H1 (cell line): ENCODE data around the gene PTN. TPM values are rescaled to one million over a fixed set of nuclear protein-coding genes. Genes with fewer than 3 reads are reported as not detected.

ENCODE experiments used
- CTCF ChIA-PET: fragments of 300-600 bp; sonication (Branson Sonifier 250); formaldehyde crosslinking; loops from one replicate; lab custom pipeline; 2021; ENCODE audit not compliant: partially characterized antibody; lab: Charles Lee
- POLR2A ChIA-PET: fragments of 300-600 bp; sonication (Branson Sonifier 250); formaldehyde crosslinking; loops from one replicate; lab custom pipeline; 2021; ENCODE audit warnings: inconsistent platforms; ENCODE audit not compliant: partially characterized antibody; lab: Charles Lee
- DNase-seq, 2 experiments: peaks; one replicate each; pipeline versions ENCODE4 v3.0.0 to v3.0.0-alpha.2; 2010 to 2022; ENCODE audit warnings: low spot score in 2 of 2, low read depth in 1 of 2, mixed read lengths in 1 of 2
- FAIRE-seq: peaks from 2 replicates; lab custom pipeline; 2011; peaks lifted over from hg19 to GRCh38; lab: Jason Lieb, UNC
- H2AFZ ChIP-seq: 2 replicates; pipeline ENCODE4 v1.8.1; 2012; ENCODE audit warnings: low read length, inconsistent platforms
- H2AK5ac ChIP-seq: 2 replicates; pipeline ENCODE4 v1.6.1; 2013; ENCODE audit warnings: low read depth, low read length
- H2BK120ac ChIP-seq: replicated peaks from 2 replicates; pipeline ENCODE3; 2013; ENCODE audit warnings: low read depth, low read length, inconsistent platforms
- H2BK12ac ChIP-seq: 2 replicates; pipeline ENCODE4 v1.6.1; 2013; ENCODE audit warnings: low read depth, low read length
- H2BK15ac ChIP-seq: 2 replicates; pipeline ENCODE4 v1.6.1; 2013; ENCODE audit warnings: low read length
- H2BK20ac ChIP-seq: 2 replicates; pipeline ENCODE4 v1.6.1; 2013; ENCODE audit warnings: low read length
- H2BK5ac ChIP-seq: 2 replicates; pipeline ENCODE4 v1.6.1; 2013; ENCODE audit warnings: low read depth, low read length
- H3K14ac ChIP-seq: 2 replicates; pipeline ENCODE4 v1.6.1; 2013; ENCODE audit warnings: inconsistent platforms; ENCODE audit not compliant: insufficient read length
- H3K18ac ChIP-seq: 2 replicates; pipeline ENCODE4 v1.6.1; 2013; ENCODE audit warnings: low read length; ENCODE audit errors: extremely low read depth
- H3K23ac ChIP-seq: 2 replicates; pipeline ENCODE4 v1.6.1; 2013; ENCODE audit warnings: inconsistent platforms; ENCODE audit not compliant: insufficient read length
- H3K23me2 ChIP-seq: 2 replicates; pipeline ENCODE4 v1.6.1; 2013; ENCODE audit warnings: low read depth, low read length
- H3K27ac ChIP-seq: 2 replicates; pipeline ENCODE4 v1.6.1; 2011; ENCODE audit warnings: low read depth, low read length, inconsistent platforms
- H3K27me3 ChIP-seq, 4 experiments: replicated peaks in 1 of 4; 1 replicate in 1 of 4; 2 replicates in 3 of 4; pipeline versions ENCODE4 v1.6.1 to v1.8.1; 2011 to 2013; ENCODE audit warnings: low read length in 3 of 4, mild to moderate bottlenecking in 3 of 4, inconsistent platforms in 2 of 4, mixed read lengths in 2 of 4, moderate library complexity in 1 of 4; ENCODE audit not compliant: control insufficient read depth in 3 of 4, insufficient read depth in 3 of 4; ENCODE audit errors: extremely low read depth in 1 of 4
- H3K36me3 ChIP-seq, 4 experiments: 2 replicates each; pipeline versions ENCODE4 v1.6.1 to v1.8.1; 2011 to 2013; ENCODE audit warnings: mild to moderate bottlenecking in 4 of 4, low read length in 3 of 4, moderate library complexity in 2 of 4, control low read depth in 1 of 4, inconsistent platforms in 1 of 4; ENCODE audit not compliant: insufficient read depth in 4 of 4, control insufficient read depth in 2 of 4
- H3K4ac ChIP-seq: replicated peaks from 2 replicates; pipeline ENCODE3; 2013; ENCODE audit warnings: low read length, low read depth, mixed read lengths, inconsistent platforms; ENCODE audit not compliant: insufficient read length
- H3K4me1 ChIP-seq, 4 experiments: replicated peaks in 1 of 4; 1 replicate in 1 of 4; 2 replicates in 3 of 4; pipeline versions ENCODE4 v1.6.1 to v1.8.1; 2011 to 2013; ENCODE audit warnings: low read length in 3 of 4, inconsistent platforms in 2 of 4, mixed read lengths in 1 of 4; ENCODE audit not compliant: insufficient read depth in 4 of 4, control insufficient read depth in 3 of 4
- H3K4me2 ChIP-seq, 2 experiments: 2 replicates each; pipeline versions ENCODE4 v1.6.1 to v1.8.1; 2011 to 2013; ENCODE audit warnings: low read depth in 2 of 2, low read length in 2 of 2, control low read depth in 1 of 2, inconsistent platforms in 1 of 2, mild to moderate bottlenecking in 1 of 2; ENCODE audit not compliant: insufficient read depth in 1 of 2
- H3K4me3 ChIP-seq, 4 experiments: fragments of 200-600, 300-600 bp in 1 of 4; sonication (generic), shearing (Covaris generic), sonication (Bioruptor Twin) in 1 of 4; 2 replicates each; pipeline versions ENCODE4 v1.5.1 to v1.8.1; 2011 to 2016; ENCODE audit warnings: low read length in 4 of 4, low read depth in 3 of 4, control low read depth in 2 of 4, inconsistent platforms in 2 of 4, mild to moderate bottlenecking in 2 of 4, mixed read lengths in 1 of 4, moderate library complexity in 1 of 4; ENCODE audit not compliant: insufficient read depth in 2 of 4; ENCODE audit errors: extremely low read depth in 1 of 4
- H3K56ac ChIP-seq: replicated peaks from 2 replicates; pipeline ENCODE3; 2013; ENCODE audit warnings: low read depth, mild to moderate bottlenecking, mixed read lengths, low read length, inconsistent platforms; ENCODE audit not compliant: insufficient read length
- H3K79me1 ChIP-seq: 2 replicates; pipeline ENCODE4 v1.6.1; 2013; ENCODE audit warnings: low read depth, low read length, control low read depth
- H3K79me2 ChIP-seq, 2 experiments: 2 replicates each; pipeline versions ENCODE4 v1.6.1 to v1.8.1; 2012 to 2013; ENCODE audit warnings: low read length in 2 of 2, mild to moderate bottlenecking in 2 of 2, inconsistent platforms in 1 of 2; ENCODE audit not compliant: insufficient read depth in 2 of 2, control insufficient read depth in 1 of 2
- H3K9ac ChIP-seq, 4 experiments: replicated peaks in 1 of 4; 1 replicate in 1 of 4; 2 replicates in 3 of 4; pipeline versions ENCODE4 v1.6.1 to v1.8.1; 2011 to 2013; ENCODE audit warnings: low read depth in 3 of 4, low read length in 3 of 4, control low read depth in 2 of 4, mild to moderate bottlenecking in 2 of 4, moderate library complexity in 2 of 4, inconsistent platforms in 1 of 4; ENCODE audit errors: extremely low read depth in 1 of 4
- H3K9me3 ChIP-seq, 2 experiments: 2 replicates each; pipeline versions ENCODE4 v1.6.1 to v1.8.1; 2012 to 2013; ENCODE audit warnings: mild to moderate bottlenecking in 2 of 2, moderate library complexity in 2 of 2, control low read depth in 1 of 2, inconsistent platforms in 1 of 2, low read depth in 1 of 2, low read length in 1 of 2, mixed read lengths in 1 of 2; ENCODE audit not compliant: insufficient read depth in 2 of 2
- H4K20me1 ChIP-seq, 2 experiments: replicated peaks in 1 of 2; 2 replicates each; pipeline versions ENCODE3 to v1.8.1; 2011 to 2013; ENCODE audit warnings: inconsistent platforms in 2 of 2, low read length in 2 of 2, mild to moderate bottlenecking in 1 of 2; ENCODE audit not compliant: insufficient read depth in 2 of 2, control insufficient read depth in 1 of 2
- H4K5ac ChIP-seq: 2 replicates; pipeline ENCODE4 v1.6.1; 2013; ENCODE audit warnings: low read length, low read depth, mixed read lengths, inconsistent platforms; ENCODE audit not compliant: insufficient read length
- H4K8ac ChIP-seq: 2 replicates; pipeline ENCODE4 v1.8.0; 2013; ENCODE audit warnings: mild to moderate bottlenecking, moderate library complexity, low read length, inconsistent platforms; ENCODE audit not compliant: insufficient read depth; ENCODE audit errors: extremely low read depth
- H4K91ac ChIP-seq: replicated peaks from 2 replicates; pipeline ENCODE3; 2013; ENCODE audit warnings: low read length, mixed read lengths, inconsistent platforms; ENCODE audit not compliant: insufficient read length
- ASH2L ChIP-seq: fragments of 200-600, 300-600 bp; sonication (generic); IDR thresholded peaks from one replicate; pipeline ENCODE4 v1.7.1; 2017; ENCODE audit warnings: low read length
- BRCA1 ChIP-seq: IDR thresholded peaks from 2 replicates; pipeline ENCODE4 v1.6.1; 2012; ENCODE audit warnings: low read depth, low read length, improper control_type of control experiment
- GABPA ChIP-seq: IDR thresholded peaks from 2 replicates; pipeline ENCODE4 v1.6.1; 2011; ENCODE audit warnings: mild to moderate bottlenecking, low read length, moderate library complexity, borderline replicate concordance; ENCODE audit not compliant: insufficient read depth
- KDM4A ChIP-seq: IDR thresholded peaks from one replicate; pipeline ENCODE4 v1.7.1; 2012; ENCODE audit warnings: low read depth, mild to moderate bottlenecking, moderate library complexity, low read length, inconsistent platforms; ENCODE audit not compliant: severe bottlenecking
- NANOG ChIP-seq: IDR thresholded peaks from 2 replicates; pipeline ENCODE4 v1.6.1; 2011; ENCODE audit warnings: low read length, low read depth, mild to moderate bottlenecking, inconsistent platforms; ENCODE audit not compliant: insufficient read depth, poor library complexity, severe bottlenecking
- NRF1 ChIP-seq: IDR thresholded peaks from 2 replicates; pipeline ENCODE4 v1.6.1; 2011; ENCODE audit warnings: mild to moderate bottlenecking, low read depth, low read length, improper control_type of control experiment
- SIRT6 ChIP-seq: IDR thresholded peaks from one replicate; pipeline ENCODE4 v1.7.1; 2012; ENCODE audit warnings: low read length, inconsistent platforms
- SUZ12 ChIP-seq: fragments of 200-600 bp; sonication (generic); IDR thresholded peaks from 2 replicates; pipeline ENCODE4 v1.6.1; 2012; ENCODE audit warnings: mild to moderate bottlenecking, inconsistent platforms, low read length, moderate library complexity, mixed read lengths
- TAF1 ChIP-seq: IDR thresholded peaks from 2 replicates; pipeline ENCODE4 v1.6.1; 2011; ENCODE audit warnings: mild to moderate bottlenecking, low read depth, low read length
- TAF7 ChIP-seq: optimal IDR thresholded peaks from 2 replicates; pipeline ENCODE3; 2011; ENCODE audit warnings: low read depth, mild to moderate bottlenecking, inconsistent platforms, low read length, moderate library complexity, borderline replicate concordance
- WGBS, 2 experiments: shearing (Covaris generic) in 1 of 2; methylation state at CpG; one replicate each; pipeline versions ENCODE4 v1.1.6 to v1.1.7; 2013 to 2015; ENCODE audit warnings: low lambda C conversion rate in 2 of 2, mixed read lengths in 2 of 2, inconsistent platforms in 1 of 2, low coverage in 1 of 2, missing lambda C conversion rate in 1 of 2; ENCODE audit not compliant: insufficient replicate concordance in 2 of 2, insufficient coverage in 1 of 2, insufficient read length in 1 of 2; ENCODE audit errors: extremely low coverage in 1 of 2, missing lambda C conversion rate in 1 of 2; 5-methylcytosine and 5-hydroxymethylcytosine counted together
- polyA plus RNA-seq, 7 experiments: library from polyadenylated mRNA; depleted of rRNA in 3 of 7; stranded (reverse) in 5 of 7; unstranded in 2 of 7; fragments of >200 nt in 5 of 7; fragments of 200-250 nt in 2 of 7; gene quantifications; 1 replicate in 5 of 7; 2 replicates in 1 of 7; 4 replicates in 1 of 7; pipeline versions ENCODE4 v1.2.1 to v1.2.3, GENCODE V29; 2011 to 2013; ENCODE audit warnings: missing spikeins in 2 of 7, mixed read lengths in 2 of 7
- total RNA-seq: library from RNA; stranded (reverse); fragmentation: NEBNext Ultra II Directional; extraction: Animal tissue kit (Norgen Biotek cat#: 25700); gene quantifications from 2 replicates; pipeline ENCODE4 v1.2.1, GENCODE V29; 2021
- TF ChIP-seq, protein P1 (sequence below): IDR thresholded peaks from 2 replicates; pipeline ENCODE4 v1.6.1; 2012; ENCODE audit warnings: low read length, inconsistent platforms

The PTN gene
- total and polyA plus RNA-seq, 2 of the 8 experiments (the other 6 are each of a cell fraction or from before 2014, with no cell fraction given): 23.1 to 27.8 TPM

DNA sequence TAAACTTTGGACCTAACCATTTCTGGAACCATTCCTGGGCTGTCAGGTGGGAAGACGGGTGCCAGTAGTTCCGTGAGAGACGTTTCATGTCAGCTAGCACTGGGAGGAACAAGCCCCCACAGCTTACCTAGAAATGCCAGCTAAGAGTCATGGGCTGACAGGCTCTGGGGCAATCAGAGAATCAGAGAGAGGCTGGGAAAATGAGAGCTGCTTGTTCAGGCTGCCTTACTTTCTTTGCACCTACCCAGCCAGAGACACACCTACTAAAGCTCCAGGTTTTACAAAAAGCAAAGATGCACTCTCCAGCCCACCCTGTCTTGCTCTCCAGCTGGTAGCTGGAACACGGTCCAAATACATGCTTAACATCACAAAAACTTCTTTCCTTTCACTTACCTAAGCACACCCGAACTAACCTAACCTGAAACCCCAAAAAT, 688 bp downstream of the PTN start:
- H3K27ac ChIP-seq: peak overlapping the region; percentile 46; the same call in 1 of the 2 replicates
- TF ChIP-seq TAF7: no peak
- TF ChIP-seq SUZ12: no peak
- TF ChIP-seq TAF1: no peak
- no peak for TF ChIP-seq NANOG
- TF ChIP-seq GABPA: no peak
- TF ChIP-seq, protein P1, sequence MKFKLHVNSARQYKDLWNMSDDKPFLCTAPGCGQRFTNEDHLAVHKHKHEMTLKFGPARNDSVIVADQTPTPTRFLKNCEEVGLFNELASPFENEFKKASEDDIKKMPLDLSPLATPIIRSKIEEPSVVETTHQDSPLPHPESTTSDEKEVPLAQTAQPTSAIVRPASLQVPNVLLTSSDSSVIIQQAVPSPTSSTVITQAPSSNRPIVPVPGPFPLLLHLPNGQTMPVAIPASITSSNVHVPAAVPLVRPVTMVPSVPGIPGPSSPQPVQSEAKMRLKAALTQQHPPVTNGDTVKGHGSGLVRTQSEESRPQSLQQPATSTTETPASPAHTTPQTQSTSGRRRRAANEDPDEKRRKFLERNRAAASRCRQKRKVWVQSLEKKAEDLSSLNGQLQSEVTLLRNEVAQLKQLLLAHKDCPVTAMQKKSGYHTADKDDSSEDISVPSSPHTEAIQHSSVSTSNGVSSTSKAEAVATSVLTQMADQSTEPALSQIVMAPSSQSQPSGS: no peak
- no peak for TF ChIP-seq BRCA1
- no peak for TF ChIP-seq NRF1
- no peak for TF ChIP-seq ASH2L
- no peak for TF ChIP-seq KDM4A
- TF ChIP-seq SIRT6: no peak

More for the DNA sequence above, 688 bp downstream of the PTN start:
- H3K18ac ChIP-seq: peak overlapping the region; percentile 91; the same call in 1 of the 2 replicates
- H2AFZ ChIP-seq: peak overlapping the region; percentile 94
- no peak overlapping the region for H3K23ac ChIP-seq
- no peaks in the 10 kb centered on the region; a peak in 1 of 7 replicates for H3K27me3 ChIP-seq
- peak overlapping the region; percentile 93 to 96 for H3K4me2 ChIP-seq
- 0 out of 2 replicates have a peak, but pooled peaks cover 2% of the 10 kb centered on the region for H3K79me1 ChIP-seq
- 0 out of 2 replicates have a peak overlapping the region, but pooled peaks have one; percentile 55 for H2BK20ac ChIP-seq
- peaks cover 9% of the 10 kb centered on the region for H3K23me2 ChIP-seq
- FAIRE-seq (peak; percentile 75), DNase-seq (no peak)
- peaks cover 0 to 8% (median 5%) of the 10 kb centered on the region in 4 experiments; a peak in 5 of 7 replicates for H3K4me1 ChIP-seq
- CTCF ChIA-PET: interaction anchor here (0.7 to 3.6 kb wide), 8 partner anchors 11 to 173 kb away, joined by 3 to 11 read pairs (median 4); no protein-coding TSS in a partner anchor
- H2BK15ac ChIP-seq: no peak overlapping the region
- peaks cover 0 to 11% of the 10 kb centered on the region in 2 experiments; a peak in 1 of 4 replicates for H3K79me2 ChIP-seq
- no peak overlapping the region for H3K56ac ChIP-seq
- peak overlapping the region in 3 of 4 experiments; percentile 76 to 86 (median 81); a peak in 6 of 7 replicates for H3K9ac ChIP-seq
- H2AK5ac ChIP-seq: no peak overlapping the region
- H2BK5ac ChIP-seq: peak overlapping the region; percentile 46
- POLR2A ChIA-PET: interaction anchor here (1.0 kb wide), 1 partner anchor 58 kb away, joined by 3 read pairs; no protein-coding TSS in a partner anchor
- 7% methylated on average over 5 of the region's 5 CpGs; no CpG with 5 or more reads in 1 of the 2 experiments for WGBS, 2 experiments
- peak overlapping the region; percentile 69 to 79 (median 72) for H3K4me3 ChIP-seq
- H3K4ac ChIP-seq: no peak overlapping the region
- no peaks in the 10 kb centered on the region for H3K9me3 ChIP-seq
- no peak overlapping the region for H4K8ac ChIP-seq
- H3K36me3 ChIP-seq: 0 out of 8 replicates have a peak, but pooled peaks cover 0 to 2% (median 0%) of the 10 kb centered on the region in 4 experiments
- H3K14ac ChIP-seq: no peak overlapping the region
- H2BK12ac ChIP-seq: peak overlapping the region; percentile 13
- H2BK120ac ChIP-seq: no peak overlapping the region
- H4K91ac ChIP-seq: peak overlapping the region; percentile 19
- H4K20me1 ChIP-seq: no peaks in the 10 kb centered on the region
- H4K5ac ChIP-seq: no peak overlapping the region
